ENCODE results near the gene DIS3L.

DNA sequence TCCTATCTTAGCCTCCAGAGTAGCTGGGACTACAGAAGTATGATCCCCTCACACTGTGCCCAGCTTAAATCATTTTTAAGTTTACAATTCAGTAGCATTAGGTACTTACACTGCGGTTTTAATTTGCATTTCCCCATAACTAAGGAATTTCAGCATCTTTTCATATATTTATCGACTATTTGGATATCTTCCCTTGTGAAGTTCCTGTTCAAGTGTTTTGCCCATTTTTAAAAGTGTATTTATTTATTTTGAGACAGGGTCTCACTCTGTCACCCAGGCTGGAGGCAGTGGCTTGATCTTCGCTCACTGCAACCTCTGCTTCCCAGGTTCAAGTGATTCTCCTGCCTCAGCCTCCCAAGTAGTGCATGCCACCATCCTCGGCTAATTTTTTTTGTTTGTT is 80.8 kb downstream of the DIS3L start:
- no peak for TF ChIP-seq CTCF (IDR thresholded peaks at IDR 0.05)
- TF ChIP-seq HMGXB4 (CRISPR knock-in tag; IDR thresholded peaks at IDR 0.05), result no peak
- TF ChIP-seq, protein P1, sequence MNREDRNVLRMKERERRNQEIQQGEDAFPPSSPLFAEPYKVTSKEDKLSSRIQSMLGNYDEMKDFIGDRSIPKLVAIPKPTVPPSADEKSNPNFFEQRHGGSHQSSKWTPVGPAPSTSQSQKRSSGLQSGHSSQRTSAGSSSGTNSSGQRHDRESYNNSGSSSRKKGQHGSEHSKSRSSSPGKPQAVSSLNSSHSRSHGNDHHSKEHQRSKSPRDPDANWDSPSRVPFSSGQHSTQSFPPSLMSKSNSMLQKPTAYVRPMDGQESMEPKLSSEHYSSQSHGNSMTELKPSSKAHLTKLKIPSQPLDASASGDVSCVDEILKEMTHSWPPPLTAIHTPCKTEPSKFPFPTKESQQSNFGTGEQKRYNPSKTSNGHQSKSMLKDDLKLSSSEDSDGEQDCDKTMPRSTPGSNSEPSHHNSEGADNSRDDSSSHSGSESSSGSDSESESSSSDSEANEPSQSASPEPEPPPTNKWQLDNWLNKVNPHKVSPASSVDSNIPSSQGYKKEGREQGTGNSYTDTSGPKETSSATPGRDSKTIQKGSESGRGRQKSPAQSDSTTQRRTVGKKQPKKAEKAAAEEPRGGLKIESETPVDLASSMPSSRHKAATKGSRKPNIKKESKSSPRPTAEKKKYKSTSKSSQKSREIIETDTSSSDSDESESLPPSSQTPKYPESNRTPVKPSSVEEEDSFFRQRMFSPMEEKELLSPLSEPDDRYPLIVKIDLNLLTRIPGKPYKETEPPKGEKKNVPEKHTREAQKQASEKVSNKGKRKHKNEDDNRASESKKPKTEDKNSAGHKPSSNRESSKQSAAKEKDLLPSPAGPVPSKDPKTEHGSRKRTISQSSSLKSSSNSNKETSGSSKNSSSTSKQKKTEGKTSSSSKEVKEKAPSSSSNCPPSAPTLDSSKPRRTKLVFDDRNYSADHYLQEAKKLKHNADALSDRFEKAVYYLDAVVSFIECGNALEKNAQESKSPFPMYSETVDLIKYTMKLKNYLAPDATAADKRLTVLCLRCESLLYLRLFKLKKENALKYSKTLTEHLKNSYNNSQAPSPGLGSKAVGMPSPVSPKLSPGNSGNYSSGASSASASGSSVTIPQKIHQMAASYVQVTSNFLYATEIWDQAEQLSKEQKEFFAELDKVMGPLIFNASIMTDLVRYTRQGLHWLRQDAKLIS (CRISPR knock-in tag; IDR thresholded peaks at IDR 0.05; ENCODE audit: borderline replicate concordance), result no peak
- TF ChIP-seq, protein P2, sequence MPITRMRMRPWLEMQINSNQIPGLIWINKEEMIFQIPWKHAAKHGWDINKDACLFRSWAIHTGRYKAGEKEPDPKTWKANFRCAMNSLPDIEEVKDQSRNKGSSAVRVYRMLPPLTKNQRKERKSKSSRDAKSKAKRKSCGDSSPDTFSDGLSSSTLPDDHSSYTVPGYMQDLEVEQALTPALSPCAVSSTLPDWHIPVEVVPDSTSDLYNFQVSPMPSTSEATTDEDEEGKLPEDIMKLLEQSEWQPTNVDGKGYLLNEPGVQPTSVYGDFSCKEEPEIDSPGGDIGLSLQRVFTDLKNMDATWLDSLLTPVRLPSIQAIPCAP (CRISPR knock-in tag; IDR thresholded peaks at IDR 0.05), result no peak
- no peak for TF ChIP-seq NFYB (CRISPR knock-in tag; conservative IDR thresholded peaks at IDR 0.05; ENCODE audit: low read depth)
- no peak for TF ChIP-seq CREB1 (CRISPR knock-in tag; IDR thresholded peaks at IDR 0.05)
